Progenitor cell of endocrine pancreas (in vitro differentiated cells): ENCODE data around the gene SPAG16. TPM values are rescaled to one million over a fixed set of nuclear protein-coding genes. Genes with fewer than 3 reads are reported as not detected.

Experiments
- DNase-seq: peaks from one replicate; pipeline ENCODE4 v3.0.0; 2021; ENCODE audit warnings: low spot score; ENCODE audit not compliant: unreplicated experiment
- H3K27ac Mint-ChIP-seq: 2 replicates; pipeline ENCODE4 v1.8.0; 2021; ENCODE audit warnings: mild to moderate bottlenecking, moderate library complexity, mixed read lengths
- H3K27me3 Mint-ChIP-seq: 2 replicates; pipeline ENCODE4 v1.8.0; 2021; ENCODE audit warnings: mixed read lengths
- H3K36me3 Mint-ChIP-seq: 2 replicates; pipeline ENCODE4 v1.8.0; 2022; ENCODE audit warnings: mixed read lengths; ENCODE audit not compliant: insufficient read depth
- H3K4me1 Mint-ChIP-seq: 2 replicates; pipeline ENCODE4 v1.8.0; 2021; ENCODE audit warnings: low read depth, mixed read lengths
- H3K4me3 Mint-ChIP-seq: 2 replicates; pipeline ENCODE4 v1.8.0; 2021; ENCODE audit warnings: low read depth, mild to moderate bottlenecking, moderate library complexity, mixed read lengths
- H3K9me3 Mint-ChIP-seq: 2 replicates; pipeline ENCODE4 v1.8.0; 2021; ENCODE audit warnings: low read depth, mixed read lengths
- CTCF ChIP-seq: fragments of 200-600 bp; sonication (generic); IDR thresholded peaks from one replicate; pipeline ENCODE4 v1.5.0; 2021; ENCODE audit warnings: antibody characterized with exemption, mild to moderate bottlenecking; ENCODE audit not compliant: unreplicated experiment
- total RNA-seq: library from RNA; stranded (reverse); gene quantifications from 2 replicates; pipeline ENCODE4 v1.2.1, GENCODE V29; 2021

Gene SPAG16
- total RNA-seq, 1 donor from 2014 or later = 52.8 TPM

GRCh38 chr2:214138779-214139178 is 854.5 kb downstream of the SPAG16 start:
- H3K9me3 Mint-ChIP-seq = no peaks in the 10 kb centered on the region
- no peaks in the 10 kb centered on the region for H3K27me3 Mint-ChIP-seq
- H3K4me3 Mint-ChIP-seq = no peak overlapping the region
- no peak for DNase-seq
- no peak overlapping the region for H3K27ac Mint-ChIP-seq
- TF ChIP-seq CTCF = no peak
- H3K36me3 Mint-ChIP-seq = no peaks in the 10 kb centered on the region
- peaks cover 10% of the 10 kb centered on the region for H3K4me1 Mint-ChIP-seq

DNA sequence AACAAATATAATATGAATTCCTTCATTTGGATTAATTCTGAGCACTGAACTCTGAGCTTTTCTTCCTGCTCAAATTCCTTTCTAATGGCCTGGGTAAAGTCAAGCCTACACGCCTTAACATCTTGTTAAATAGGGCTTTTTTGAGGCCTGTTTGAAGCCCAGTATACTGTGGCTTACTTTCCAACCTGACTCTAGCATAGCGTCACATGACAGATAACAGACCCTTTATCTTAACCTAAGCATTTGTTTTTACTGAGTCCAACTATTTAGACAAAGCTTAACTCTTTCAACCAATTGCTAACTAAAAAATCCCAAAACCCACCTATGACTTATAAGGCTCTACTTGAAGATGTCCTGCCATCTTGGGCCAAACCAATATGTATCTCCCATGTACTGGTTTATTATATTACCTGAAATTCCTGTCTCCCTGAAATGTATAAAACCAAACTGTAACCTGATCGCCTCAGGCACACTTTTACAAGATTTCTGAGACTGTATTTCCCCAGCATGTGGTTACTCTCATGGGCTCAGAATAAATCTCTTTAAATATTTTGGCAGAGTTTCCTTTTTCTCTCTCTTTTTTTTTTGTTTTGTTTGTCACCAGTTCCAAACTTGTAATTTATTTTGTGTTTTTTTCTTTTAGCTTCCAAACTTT is 855.5 kb downstream of the SPAG16 start:
- Mint-ChIP-seq H3K9me3 (no peaks in the 10 kb centered on the region), H3K4me3 (no peak overlapping the region), H3K36me3 (no peaks in the 10 kb centered on the region), H3K27me3 (no peaks in the 10 kb centered on the region), H3K4me1 (peaks cover 10% of the 10 kb centered on the region), H3K27ac (no peak overlapping the region)
- no peak for TF ChIP-seq CTCF
- DNase-seq = no peak

DNA sequence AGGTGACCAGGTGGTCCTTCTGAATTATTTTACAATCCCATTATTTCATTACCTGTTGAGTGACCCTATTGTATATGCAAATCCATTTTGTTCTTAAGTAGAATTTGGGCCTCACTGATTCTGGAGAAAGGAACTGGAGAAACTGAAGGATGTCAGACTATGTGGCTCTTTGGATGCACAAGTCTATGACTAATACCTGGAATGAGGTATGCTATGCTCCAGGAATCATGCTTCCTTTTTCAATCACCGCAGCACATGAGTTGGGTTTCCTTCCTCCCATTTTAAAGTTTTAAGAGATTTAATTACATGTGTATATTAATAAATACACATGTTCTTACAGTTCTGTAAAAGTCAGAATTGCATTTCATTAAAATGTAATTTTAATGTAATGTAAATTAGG is 872.7 kb downstream of the SPAG16 start:
- no peaks in the 10 kb centered on the region for H3K27me3 Mint-ChIP-seq
- no peaks in the 10 kb centered on the region for H3K36me3 Mint-ChIP-seq
- no peaks in the 10 kb centered on the region for H3K9me3 Mint-ChIP-seq
- no peak for TF ChIP-seq CTCF
- no peak for DNase-seq
- H3K4me3 Mint-ChIP-seq = no peak overlapping the region
- no peaks in the 10 kb centered on the region for H3K4me1 Mint-ChIP-seq
- H3K27ac Mint-ChIP-seq = no peak overlapping the region

GRCh38 chr2:214158851-214159250 is 874.6 kb downstream of the SPAG16 start:
- Mint-ChIP-seq H3K4me1 (no peaks in the 10 kb centered on the region), H3K4me3 (no peak overlapping the region), H3K27me3 (no peaks in the 10 kb centered on the region), H3K27ac (no peak overlapping the region), H3K36me3 (no peaks in the 10 kb centered on the region), H3K9me3 (no peaks in the 10 kb centered on the region)
- no peak for TF ChIP-seq CTCF
- DNase-seq = no peak

GRCh38 chr2:214169281-214169680 is 885.0 kb downstream of the SPAG16 start:
- Mint-ChIP-seq H3K4me1 (peaks cover 7% of the 10 kb centered on the region), H3K36me3 (no peaks in the 10 kb centered on the region), H3K4me3 (no peak overlapping the region), H3K27me3 (no peaks in the 10 kb centered on the region), H3K9me3 (no peaks in the 10 kb centered on the region), H3K27ac (no peak overlapping the region)
- no peak for DNase-seq
- TF ChIP-seq CTCF = no peak
